Measurements from ENCODE around the gene MED8. TPM values are rescaled to one million over a fixed set of nuclear protein-coding genes. Genes with fewer than 3 reads are reported as not detected.

The MED8 gene
- total and polyA plus RNA-seq, 9 of the 15 experiments (the other 6 are each of a cell fraction or from before 2014, with no cell fraction given): 23.0 to 120 (median 56.4) TPM

DNA sequence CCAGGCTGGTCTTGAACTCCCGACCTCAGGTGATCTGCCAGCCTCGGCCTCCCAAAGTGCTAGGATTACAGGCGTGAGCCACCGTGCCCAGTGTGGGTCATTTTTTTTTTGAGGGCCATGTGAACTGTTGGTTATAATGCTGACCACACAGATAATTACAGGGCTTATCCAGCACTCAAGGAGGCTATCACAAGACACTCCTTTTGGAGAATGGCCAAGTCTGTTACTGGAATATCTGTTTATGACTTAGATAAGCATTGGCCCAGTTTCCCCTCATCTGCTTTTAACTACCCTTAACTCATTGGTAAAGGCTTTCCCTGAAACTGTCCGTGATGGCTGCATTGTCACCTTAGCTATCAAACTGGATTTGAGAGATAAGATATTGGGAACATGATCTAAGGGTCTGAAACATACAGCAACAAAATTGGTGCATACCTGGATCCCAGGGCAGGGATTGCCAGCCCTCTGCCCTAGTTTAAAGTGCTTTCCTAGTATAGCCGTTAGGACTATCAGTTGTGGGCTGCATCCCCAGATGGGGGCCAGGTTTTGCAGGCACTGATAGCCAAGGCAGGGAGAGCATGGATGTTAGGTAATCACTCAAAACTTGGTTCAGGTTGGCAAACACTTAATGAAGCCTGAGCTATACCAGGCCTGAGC, 15.7 kb upstream of the MED8 start (continued):
- no peak for TF ChIP-seq YY1 (IDR thresholded peaks at IDR 0.05; ENCODE audit: borderline replicate concordance in 1 of 3, control insufficient read depth in 1 of 3, extremely low read depth in 1 of 3, insufficient read depth in 3 of 3, insufficient read length in 1 of 3, insufficient replicate concordance in 2 of 3, low read depth in 1 of 3, low read length in 2 of 3)
- no peak for TF ChIP-seq ZNF41 (CRISPR knock-in tag; conservative IDR thresholded peaks at IDR 0.05)
- TF ChIP-seq SRSF3 (IDR thresholded peaks at IDR 0.05; ENCODE audit: insufficient read depth, low read length): no peak

DNA sequence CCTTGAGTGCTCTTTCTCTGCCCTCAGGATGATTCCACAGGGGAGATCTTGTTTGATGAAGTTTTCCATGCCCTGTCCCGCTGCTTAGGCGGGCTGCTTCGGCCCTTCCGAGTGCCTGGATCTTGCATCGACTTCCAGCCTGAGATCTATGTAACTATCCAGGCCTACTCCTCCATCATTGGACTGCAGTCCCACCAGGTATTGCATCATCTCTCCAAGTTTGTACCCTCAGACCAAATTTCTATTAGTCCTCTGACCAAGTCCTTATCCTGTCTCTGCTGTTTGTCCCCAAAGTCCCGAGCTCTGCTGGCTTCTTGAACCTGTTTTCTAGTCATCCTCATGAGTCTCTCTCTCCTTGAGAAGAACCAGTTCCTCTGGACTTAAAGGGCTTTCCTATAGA, 14.8 kb upstream of the MED8 start:
- BruUV-seq (replicated peaks): no TSS peak
- in situ Hi-C loops (cut with MboI): no loop called here
- WGBS (ENCODE audit: insufficient coverage, low coverage, missing lambda C conversion rate): 90% methylated on average over 6 of the region's 6 CpGs
- Histone ChIP-seq H3K4me1 (replicated peaks in 1 of 2; ENCODE audit: control insufficient read depth in 2 of 2, insufficient read depth in 2 of 2, low read length in 2 of 2) (peaks cover 11 to 22% of the 10 kb centered on the region in 2 experiments; a peak in 4 of 5 replicates), H3K36me3 (ENCODE audit: control insufficient read depth, insufficient read depth, low read length) (peaks cover 39% of the 10 kb centered on the region), H3K9me3 (replicated peaks; ENCODE audit: control insufficient read depth, insufficient read depth, low read depth, low read length) (no peaks in the 10 kb centered on the region), H2AFZ (ENCODE audit: low read depth, low read length) (no peak overlapping the region), H3K27ac (ENCODE audit: extremely low read depth, low read depth, low read length) (no peak overlapping the region), H3K4me2 (ENCODE audit: insufficient read depth, low read length) (no peak overlapping the region), H4K20me1 (replicated peaks; ENCODE audit: control insufficient read depth, insufficient read depth, low read length) (peaks cover 27% of the 10 kb centered on the region), H3K27me3 (ENCODE audit: control insufficient read depth in 2 of 2, insufficient read depth in 2 of 2, low read length in 2 of 2) (no peaks in the 10 kb centered on the region), H3K9ac (ENCODE audit: insufficient read depth in 1 of 2, low read depth in 2 of 2, low read length in 2 of 2) (peak overlapping the region in 1 of 2 experiments; percentile 18; a peak in 1 of 4 replicates), H3K4me3 (no peak overlapping the region), H3K9me1 (ENCODE audit: control insufficient read depth, insufficient read depth, low read length) (no peaks in the 10 kb centered on the region), H3K79me2 (ENCODE audit: control insufficient read depth, insufficient read depth, low read length) (no peaks in the 10 kb centered on the region)
- ChIA-PET POLR2A (no interaction called here), CTCF (ENCODE audit: low intra/inter-chr PET ratio) (no interaction called here)
- ATAC-seq: no peak
- FAIRE-seq: no peak
- no peak for DNase-seq (ENCODE audit: extremely low read depth in 1 of 4, low spot score in 3 of 4)
- intact Hi-C loops (cut with micrococcal nuclease): no loop called here
- TF ChIP-seq CEBPB (tag; IDR thresholded peaks at IDR 0.05): peak; percentile 82
- TF ChIP-seq ZNF174 (CRISPR knock-in tag; IDR thresholded peaks at IDR 0.05): no peak
- TF ChIP-seq CBX2 (IDR thresholded peaks at IDR 0.05; ENCODE audit: insufficient read depth, low read length, poor library complexity, severe bottlenecking): no peak
- peak; percentile 64 for TF ChIP-seq CEBPG (CRISPR knock-in tag; IDR thresholded peaks at IDR 0.05)
- TF ChIP-seq CEBPG (tag; conservative IDR thresholded peaks at IDR 0.05 in 1 of 2, IDR thresholded peaks at IDR 0.05 in 1 of 2): peak; percentile 84 to 92
- no peak for TF ChIP-seq RBM39 (optimal IDR thresholded peaks at IDR 0.05; ENCODE audit: low read depth, low read length)
- TF ChIP-seq, protein P1, sequence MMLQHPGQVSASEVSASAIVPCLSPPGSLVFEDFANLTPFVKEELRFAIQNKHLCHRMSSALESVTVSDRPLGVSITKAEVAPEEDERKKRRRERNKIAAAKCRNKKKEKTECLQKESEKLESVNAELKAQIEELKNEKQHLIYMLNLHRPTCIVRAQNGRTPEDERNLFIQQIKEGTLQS (IDR thresholded peaks at IDR 0.05): peak; percentile 87
- TF ChIP-seq, protein P1 (CRISPR knock-in tag; conservative IDR thresholded peaks at IDR 0.05): no peak
- TF ChIP-seq, protein P2, sequence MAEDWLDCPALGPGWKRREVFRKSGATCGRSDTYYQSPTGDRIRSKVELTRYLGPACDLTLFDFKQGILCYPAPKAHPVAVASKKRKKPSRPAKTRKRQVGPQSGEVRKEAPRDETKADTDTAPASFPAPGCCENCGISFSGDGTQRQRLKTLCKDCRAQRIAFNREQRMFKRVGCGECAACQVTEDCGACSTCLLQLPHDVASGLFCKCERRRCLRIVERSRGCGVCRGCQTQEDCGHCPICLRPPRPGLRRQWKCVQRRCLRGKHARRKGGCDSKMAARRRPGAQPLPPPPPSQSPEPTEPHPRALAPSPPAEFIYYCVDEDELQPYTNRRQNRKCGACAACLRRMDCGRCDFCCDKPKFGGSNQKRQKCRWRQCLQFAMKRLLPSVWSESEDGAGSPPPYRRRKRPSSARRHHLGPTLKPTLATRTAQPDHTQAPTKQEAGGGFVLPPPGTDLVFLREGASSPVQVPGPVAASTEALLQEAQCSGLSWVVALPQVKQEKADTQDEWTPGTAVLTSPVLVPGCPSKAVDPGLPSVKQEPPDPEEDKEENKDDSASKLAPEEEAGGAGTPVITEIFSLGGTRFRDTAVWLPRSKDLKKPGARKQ (CRISPR knock-in tag; IDR thresholded peaks at IDR 0.05): no peak
- TF ChIP-seq, protein P3, sequence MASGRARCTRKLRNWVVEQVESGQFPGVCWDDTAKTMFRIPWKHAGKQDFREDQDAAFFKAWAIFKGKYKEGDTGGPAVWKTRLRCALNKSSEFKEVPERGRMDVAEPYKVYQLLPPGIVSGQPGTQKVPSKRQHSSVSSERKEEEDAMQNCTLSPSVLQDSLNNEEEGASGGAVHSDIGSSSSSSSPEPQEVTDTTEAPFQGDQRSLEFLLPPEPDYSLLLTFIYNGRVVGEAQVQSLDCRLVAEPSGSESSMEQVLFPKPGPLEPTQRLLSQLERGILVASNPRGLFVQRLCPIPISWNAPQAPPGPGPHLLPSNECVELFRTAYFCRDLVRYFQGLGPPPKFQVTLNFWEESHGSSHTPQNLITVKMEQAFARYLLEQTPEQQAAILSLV (tag; IDR thresholded peaks at IDR 0.05): peak; percentile 66; the same call in 1 of the 2 replicates
- TF ChIP-seq, protein P4, sequence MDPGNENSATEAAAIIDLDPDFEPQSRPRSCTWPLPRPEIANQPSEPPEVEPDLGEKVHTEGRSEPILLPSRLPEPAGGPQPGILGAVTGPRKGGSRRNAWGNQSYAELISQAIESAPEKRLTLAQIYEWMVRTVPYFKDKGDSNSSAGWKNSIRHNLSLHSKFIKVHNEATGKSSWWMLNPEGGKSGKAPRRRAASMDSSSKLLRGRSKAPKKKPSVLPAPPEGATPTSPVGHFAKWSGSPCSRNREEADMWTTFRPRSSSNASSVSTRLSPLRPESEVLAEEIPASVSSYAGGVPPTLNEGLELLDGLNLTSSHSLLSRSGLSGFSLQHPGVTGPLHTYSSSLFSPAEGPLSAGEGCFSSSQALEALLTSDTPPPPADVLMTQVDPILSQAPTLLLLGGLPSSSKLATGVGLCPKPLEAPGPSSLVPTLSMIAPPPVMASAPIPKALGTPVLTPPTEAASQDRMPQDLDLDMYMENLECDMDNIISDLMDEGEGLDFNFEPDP (CRISPR knock-in tag; IDR thresholded peaks at IDR 0.05): no peak
